Measurements from ENCODE around the gene KAT8.
A peak's percentile ranks its signal among the peaks of the same experiment; 100 is the strongest.

KAT8 gene

DNA sequence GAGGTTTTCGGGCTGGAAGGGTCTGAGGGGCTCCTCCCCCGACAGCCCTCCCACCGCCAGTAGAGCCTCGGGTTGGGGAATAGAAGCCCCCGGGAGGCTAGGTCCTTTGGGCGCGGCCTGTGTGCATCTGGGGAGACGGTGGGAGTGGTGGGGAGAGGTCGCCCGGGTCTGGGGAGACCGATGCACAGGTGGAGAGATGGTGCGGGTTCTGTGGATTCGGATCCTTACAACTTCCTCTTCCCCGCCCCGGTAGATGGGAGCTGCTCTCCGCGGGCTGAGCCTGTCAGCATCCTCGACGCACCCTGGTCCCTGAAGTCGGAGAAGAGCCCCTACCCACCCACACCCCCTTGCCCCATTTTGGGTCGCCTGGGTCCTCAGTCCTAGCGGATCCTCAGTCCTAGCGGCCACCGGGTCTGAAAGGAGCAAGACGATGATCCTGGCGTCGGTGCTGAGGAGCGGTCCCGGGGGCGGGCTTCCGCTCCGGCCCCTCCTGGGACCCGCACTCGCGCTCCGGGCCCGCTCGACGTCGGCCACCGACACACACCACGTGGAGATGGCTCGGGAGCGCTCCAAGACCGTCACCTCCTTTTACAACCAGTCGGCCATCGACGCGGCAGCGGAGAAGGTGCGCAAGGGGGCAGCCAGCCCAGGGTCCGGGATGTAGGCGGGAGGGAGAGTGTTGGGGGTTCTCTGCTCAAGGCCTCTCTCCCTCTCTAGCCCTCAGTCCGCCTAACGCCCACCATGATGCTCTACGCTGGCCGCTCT, 8.5 kb upstream of the KAT8 start:
- DNase-seq: no peak

GRCh38 chr16:31109622-31110021, 7.8 kb upstream of the KAT8 start:
- no peak for DNase-seq

GRCh38 chr16:31110106-31111034, 7.1 kb upstream of the KAT8 start:
- no peak for DNase-seq

DNA sequence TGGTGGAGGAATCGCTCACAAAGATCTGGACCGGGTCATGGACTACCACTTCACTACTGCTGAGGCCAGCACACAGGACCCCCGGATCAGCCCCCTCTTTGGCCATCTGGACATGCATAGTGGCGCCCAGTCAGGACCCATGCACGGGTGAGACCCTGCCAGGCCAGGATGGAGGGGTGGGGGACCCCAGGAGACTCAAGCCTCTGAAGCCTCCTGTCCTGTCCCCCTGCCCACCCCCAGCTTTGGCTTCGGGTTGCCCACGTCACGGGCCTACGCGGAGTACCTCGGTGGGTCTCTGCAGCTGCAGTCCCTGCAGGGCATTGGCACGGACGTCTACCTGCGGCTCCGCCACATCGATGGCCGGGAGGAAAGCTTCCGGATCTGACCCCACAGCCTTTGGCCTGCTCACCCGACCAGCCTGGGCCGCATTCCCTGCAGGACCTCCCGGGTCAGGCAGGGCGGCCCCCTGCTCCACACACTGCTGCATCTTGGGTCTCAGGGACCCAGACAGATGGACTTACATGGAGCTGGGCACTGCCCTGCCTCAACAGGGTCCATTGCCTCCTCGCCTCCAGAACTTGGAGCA, 5.5 kb upstream of the KAT8 start:
- no peak for DNase-seq

DNA sequence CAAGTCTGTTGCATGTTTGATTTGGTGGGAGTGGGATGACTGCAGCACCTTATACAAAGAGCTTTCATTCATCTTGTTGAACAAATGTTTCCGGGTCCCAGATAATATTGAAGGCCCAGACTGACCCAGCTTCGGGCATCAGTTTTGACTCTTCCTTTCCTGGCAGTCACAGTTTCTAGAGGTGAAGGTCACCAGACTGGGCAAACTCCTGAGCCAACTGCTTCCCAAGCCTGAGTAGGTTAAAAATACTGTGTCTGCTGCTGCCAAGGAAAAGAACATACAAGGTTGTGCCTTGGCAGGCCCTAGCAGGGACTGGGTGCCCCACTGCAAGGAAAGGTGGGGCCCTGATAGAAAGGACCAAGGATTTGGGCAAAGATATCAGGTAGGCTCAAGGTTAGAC, 4.8 kb upstream of the KAT8 start:
- DNase-seq: no peak

- DNase-seq: no peak
These were observed 4.0 kb upstream of the KAT8 start for GRCh38 chr16:31113121-31114120.

GRCh38 chr16:31114468-31114867, 3.0 kb upstream of the KAT8 start:
- DNase-seq: no peak

GRCh38 chr16:31118223-31119155, 1.0 kb downstream of the KAT8 start:
- peak; percentile 44 for DNase-seq

- DNase-seq: no peak
These were observed 2.7 kb downstream of the KAT8 start for GRCh38 chr16:31120129-31120528.

GRCh38 chr16:31125844-31126243, 8.4 kb downstream of the KAT8 start:
- no peak for DNase-seq

DNA sequence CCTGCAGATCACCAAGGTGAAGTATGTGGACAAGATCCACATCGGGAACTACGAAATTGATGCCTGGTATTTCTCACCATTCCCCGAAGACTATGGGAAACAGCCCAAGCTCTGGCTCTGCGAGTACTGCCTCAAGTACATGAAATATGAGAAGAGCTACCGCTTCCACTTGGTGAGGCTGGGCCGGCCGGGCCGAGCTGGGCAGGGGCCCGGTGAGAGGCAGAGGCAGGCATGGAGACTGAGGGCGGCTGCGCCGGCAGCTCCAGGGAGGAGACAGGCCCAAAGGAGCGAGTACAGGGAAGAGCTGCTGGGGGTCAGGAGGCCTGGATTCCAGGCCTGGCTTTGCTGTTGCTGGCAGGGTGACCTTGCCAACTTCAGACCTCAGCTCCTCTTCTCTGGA, 9.7 kb downstream of the KAT8 start:
- no peak for DNase-seq

GRCh38 chr16:31128711-31129567, 11.5 kb downstream of the KAT8 start:
- no peak for DNase-seq

GRCh38 chr16:31129568-31130335, 12.3 kb downstream of the KAT8 start:
- no peak for DNase-seq

DNA sequence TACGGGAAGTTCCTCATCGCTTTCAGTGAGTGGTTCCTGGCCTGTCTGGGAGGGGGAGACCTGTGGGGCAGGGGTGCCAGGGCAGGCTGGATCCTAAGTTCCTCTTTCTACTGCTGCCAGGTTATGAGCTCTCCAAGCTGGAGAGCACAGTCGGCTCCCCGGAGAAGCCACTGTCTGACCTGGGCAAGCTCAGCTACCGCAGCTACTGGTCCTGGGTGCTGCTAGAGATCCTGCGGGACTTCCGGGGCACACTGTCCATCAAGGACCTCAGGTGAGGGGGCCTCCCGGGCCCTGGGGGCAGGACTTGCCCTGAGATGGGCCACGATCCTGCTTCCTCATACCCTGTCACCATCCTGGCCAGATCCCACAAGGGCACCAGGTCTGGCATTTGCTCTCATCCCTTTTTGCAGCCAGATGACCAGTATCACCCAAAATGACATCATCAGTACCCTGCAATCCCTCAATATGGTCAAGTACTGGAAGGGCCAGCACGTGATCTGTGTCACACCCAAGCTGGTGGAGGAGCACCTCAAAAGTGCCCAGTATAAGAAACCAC, 12.9 kb downstream of the KAT8 start:
- no peak for DNase-seq

GRCh38 chr16:31130899-31131298, 13.4 kb downstream of the KAT8 start:
- DNase-seq: no peak

DNA sequence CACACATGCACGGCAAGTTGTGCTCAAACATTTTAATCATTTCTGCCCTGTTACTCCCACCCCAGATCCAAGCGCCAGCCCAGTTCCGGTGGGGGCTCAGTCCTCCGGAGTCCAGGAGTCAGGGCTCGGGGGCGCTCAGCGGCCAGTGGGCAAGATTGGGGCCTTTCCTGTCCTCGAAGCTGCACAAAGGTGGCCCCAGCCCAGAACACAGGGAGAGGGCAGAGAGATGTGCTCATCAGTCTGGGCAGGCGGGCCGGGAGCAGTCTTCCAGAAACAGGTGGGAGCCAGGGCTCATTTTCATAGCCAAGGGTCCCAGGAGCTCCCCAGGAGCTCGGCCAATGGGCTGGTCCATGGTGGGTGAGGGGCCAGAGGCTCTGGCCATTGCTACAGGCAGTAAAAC, 14.0 kb downstream of the KAT8 start:
- no peak for DNase-seq

DNA sequence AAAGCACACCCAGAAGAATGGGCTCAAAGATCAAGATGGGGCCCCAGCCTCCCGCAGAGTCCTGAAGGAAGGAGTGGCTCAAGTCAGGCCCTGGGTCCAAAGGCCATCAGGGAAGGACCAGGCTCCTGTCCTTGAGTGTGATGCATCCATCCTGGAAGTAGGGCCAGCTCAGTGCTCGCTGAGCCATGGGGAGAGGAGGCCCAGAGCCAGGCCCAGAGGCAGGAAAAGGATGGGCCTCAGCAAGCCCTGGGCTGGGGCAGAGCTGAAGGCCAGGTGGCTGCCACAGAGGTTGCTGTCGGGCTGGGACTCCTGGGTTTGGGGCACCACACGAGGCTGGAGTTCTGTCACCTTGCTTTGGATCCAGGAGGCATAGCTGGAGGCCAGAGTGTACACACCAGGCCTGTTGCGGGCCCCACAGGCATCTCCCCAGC, 14.4 kb downstream of the KAT8 start:
- DNase-seq: no peak

DNA sequence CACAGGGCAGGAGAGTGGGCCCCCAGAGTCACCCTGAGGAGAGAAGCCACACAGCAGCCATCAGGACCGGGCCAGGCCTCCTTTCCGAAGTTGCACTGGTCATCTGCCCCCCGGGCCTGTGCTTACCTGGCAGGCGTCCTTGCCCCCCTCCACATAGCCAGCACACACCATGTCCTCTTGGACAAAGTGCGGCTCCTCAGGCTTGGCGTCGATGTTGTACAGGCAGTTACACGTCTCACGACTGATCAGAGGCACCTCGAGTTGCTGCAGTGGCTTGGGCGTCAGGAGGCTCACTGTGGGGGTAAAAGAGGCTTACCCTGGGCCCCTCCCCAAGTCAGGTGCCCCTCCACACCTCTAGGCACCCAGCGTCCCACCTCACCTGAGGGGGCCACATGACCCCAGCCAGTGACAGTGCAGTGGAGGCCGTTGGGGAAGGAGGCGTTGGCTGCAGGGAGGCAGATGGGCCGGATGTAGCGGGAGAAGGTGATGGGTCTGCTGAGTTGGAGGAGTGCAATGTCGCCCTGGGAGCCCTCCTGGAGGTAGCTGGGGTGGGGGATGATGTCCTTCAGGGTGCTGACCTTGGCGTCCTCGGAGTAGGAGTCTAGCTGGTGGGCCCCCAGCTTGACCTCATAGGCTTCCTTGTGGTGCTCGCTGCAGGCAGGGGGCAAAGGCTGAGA, 15.0 kb downstream of the KAT8 start:
- no peak for DNase-seq
